Activated CD4-positive, alpha-beta memory T cell treated with anti-CD3 and anti-CD28 coated beads for 36 hours (primary cell): Measurements from ENCODE around the gene FSIP1. TPM values are rescaled to one million over a fixed set of nuclear protein-coding genes. Genes with fewer than 3 reads are reported as not detected.

Experiments
- CTCF ChIA-PET: fragments of 350-600 bp; sonication (Branson Sonifier 250); formaldehyde crosslinking; loops from one replicate; lab custom pipeline; 2021; ENCODE audit warnings: antibody characterized with exemption, inconsistent platforms; lab: Charles Lee
- POLR2A ChIA-PET: fragments of 350-600 bp; sonication (Branson Sonifier 250); formaldehyde crosslinking; loops from one replicate; lab custom pipeline; 2021; ENCODE audit warnings: antibody characterized with exemption; lab: Charles Lee
- DNase-seq: peaks from one replicate; pipeline ENCODE4 v3.0.0-alpha.2; 2020
- H3K27ac Mint-ChIP-seq: one replicate; pipeline ENCODE4 v1.8.0; 2021; ENCODE audit warnings: mixed read lengths
- H3K27me3 Mint-ChIP-seq: one replicate; pipeline ENCODE4 v1.8.0; 2021; ENCODE audit warnings: mixed read lengths
- H3K36me3 Mint-ChIP-seq: one replicate; pipeline ENCODE4 v1.8.0; 2021; ENCODE audit warnings: mixed read lengths
- H3K4me1 Mint-ChIP-seq: one replicate; pipeline ENCODE4 v1.8.0; 2021; ENCODE audit warnings: low read depth, mixed read lengths
- H3K4me3 Mint-ChIP-seq: one replicate; pipeline ENCODE4 v1.8.0; 2021; ENCODE audit warnings: mild to moderate bottlenecking, mixed read lengths
- H3K9me3 Mint-ChIP-seq: one replicate; pipeline ENCODE4 v1.8.0; 2021; ENCODE audit warnings: mixed read lengths
- intact Hi-C: fragments of 100-400 bp; cut with micrococcal nuclease; formaldehyde crosslinking; loops from one replicate; pipeline ENCODE4 v1.15.1; 2023
- total RNA-seq, 2 experiments: library from RNA; stranded (reverse); gene quantifications; one replicate each; pipeline ENCODE4 v1.2.3, GENCODE V29; 2021

The FSIP1 gene
- total RNA-seq, 2 experiments from 2014 or later, result 0.29 to 0.68 TPM

DNA sequence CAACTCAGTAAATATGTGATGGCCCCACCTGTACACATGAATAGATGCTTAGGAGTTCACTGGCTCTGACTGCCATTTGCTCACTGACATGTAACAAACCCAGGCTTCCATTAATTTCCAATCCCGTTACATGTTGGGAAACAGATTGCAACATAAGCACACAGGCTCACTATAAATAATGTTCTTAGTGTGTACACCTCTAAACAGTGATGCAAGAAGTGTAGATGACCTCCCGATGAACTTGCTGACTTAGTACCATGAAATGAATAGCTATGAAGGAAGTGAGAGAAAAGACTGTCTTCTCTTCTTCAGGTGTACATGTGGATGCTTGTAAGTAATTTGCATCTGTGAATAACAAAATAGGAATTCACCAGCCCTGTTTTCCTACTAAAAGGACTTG is 21.4 kb upstream of the FSIP1 start:
- intact Hi-C loops, result loop anchor here (5.0 kb wide), 1 partner anchor 73 kb away; no protein-coding TSS in a partner anchor
- Mint-ChIP-seq H3K4me3 (no peak overlapping the region), H3K27me3 (peaks cover 23% of the 10 kb centered on the region), H3K36me3 (no peaks in the 10 kb centered on the region), H3K27ac (no peak overlapping the region), H3K4me1 (no peaks in the 10 kb centered on the region), H3K9me3 (no peaks in the 10 kb centered on the region)
- DNase-seq, result no peak
- POLR2A ChIA-PET, result no interaction called here
- CTCF ChIA-PET, result interaction anchor here (1.0 to 2.6 kb wide), 2 partner anchors 15 to 69 kb away, joined by 3 to 7 read pairs; no protein-coding TSS in a partner anchor

DNA sequence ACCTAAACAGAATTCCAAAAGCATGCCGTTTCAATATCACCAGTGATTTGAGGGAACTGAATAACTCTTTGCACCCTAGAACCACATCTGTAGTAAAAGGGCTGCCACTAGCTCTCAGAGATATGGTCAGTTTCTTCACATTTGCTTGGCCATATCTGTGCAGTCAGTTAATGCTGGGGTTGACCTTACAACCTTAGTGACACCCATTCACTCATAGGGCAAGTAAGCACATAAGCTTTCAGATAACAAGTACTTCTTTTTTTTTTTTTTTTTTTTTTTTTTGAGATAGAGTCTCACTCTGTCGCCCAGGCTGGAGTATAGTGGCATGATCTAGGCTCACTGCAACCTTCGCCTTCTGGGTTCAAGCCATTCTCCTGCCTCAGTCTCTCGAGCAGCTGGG is 20.4 kb upstream of the FSIP1 start:
- Mint-ChIP-seq H3K27ac (no peak overlapping the region), H3K9me3 (no peaks in the 10 kb centered on the region), H3K4me3 (no peak overlapping the region), H3K27me3 (peaks cover 18% of the 10 kb centered on the region), H3K36me3 (no peaks in the 10 kb centered on the region), H3K4me1 (no peaks in the 10 kb centered on the region)
- no peak for DNase-seq
- intact Hi-C loops, result loop anchor here (5.0 kb wide), 1 partner anchor 74 kb away; no protein-coding TSS in a partner anchor
- ChIA-PET POLR2A (no interaction called here), CTCF (interaction anchor here (0.9 to 2.6 kb wide), 5 partner anchors 14 to 129 kb away, joined by 3 to 7 read pairs (median 3); no protein-coding TSS in a partner anchor)

DNA sequence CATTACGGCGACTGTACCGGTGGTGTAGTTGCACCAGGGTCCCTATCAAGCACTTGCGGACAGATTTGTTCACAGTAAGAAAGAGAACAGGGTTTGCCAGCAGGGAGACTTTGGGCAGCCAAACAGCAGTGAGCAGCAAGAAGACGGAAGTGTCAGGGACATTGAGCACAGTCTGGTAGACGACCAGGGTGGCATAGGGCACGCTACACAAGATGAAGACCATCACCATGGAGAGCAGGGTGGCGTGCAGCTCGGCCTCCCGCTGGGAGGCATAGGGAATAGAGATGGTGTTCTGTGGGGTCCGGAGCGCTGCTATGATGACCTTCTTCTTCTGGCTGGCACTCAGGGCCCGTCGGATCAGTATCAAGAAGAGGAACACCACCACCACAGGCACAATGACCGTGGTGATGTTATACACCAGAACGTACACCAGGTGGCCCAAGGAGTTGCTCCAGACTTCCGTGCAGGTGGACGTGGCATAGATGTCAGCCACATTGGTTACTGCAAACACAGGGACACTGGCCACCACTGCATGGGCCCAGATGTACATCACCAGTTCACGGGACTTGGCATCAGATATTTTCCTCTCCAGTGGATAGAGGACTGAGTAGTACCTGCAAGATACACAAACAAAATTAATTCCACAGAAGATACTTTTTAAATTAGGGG is 19.1 kb upstream of the FSIP1 start:
- intact Hi-C loops, result loop anchor here (5.0 kb wide), 1 partner anchor 76 kb away; no protein-coding TSS in a partner anchor
- Mint-ChIP-seq H3K4me3 (no peak overlapping the region), H3K9me3 (no peaks in the 10 kb centered on the region), H3K36me3 (no peaks in the 10 kb centered on the region), H3K27ac (no peak overlapping the region), H3K4me1 (no peaks in the 10 kb centered on the region), H3K27me3 (peaks cover 18% of the 10 kb centered on the region)
- DNase-seq, result peak; percentile 38
- ChIA-PET CTCF (interaction anchor here (0.9 to 2.6 kb wide), 2 partner anchors 13 to 73 kb away, joined by 6 to 7 read pairs; no protein-coding TSS in a partner anchor), POLR2A (no interaction called here)

DNA sequence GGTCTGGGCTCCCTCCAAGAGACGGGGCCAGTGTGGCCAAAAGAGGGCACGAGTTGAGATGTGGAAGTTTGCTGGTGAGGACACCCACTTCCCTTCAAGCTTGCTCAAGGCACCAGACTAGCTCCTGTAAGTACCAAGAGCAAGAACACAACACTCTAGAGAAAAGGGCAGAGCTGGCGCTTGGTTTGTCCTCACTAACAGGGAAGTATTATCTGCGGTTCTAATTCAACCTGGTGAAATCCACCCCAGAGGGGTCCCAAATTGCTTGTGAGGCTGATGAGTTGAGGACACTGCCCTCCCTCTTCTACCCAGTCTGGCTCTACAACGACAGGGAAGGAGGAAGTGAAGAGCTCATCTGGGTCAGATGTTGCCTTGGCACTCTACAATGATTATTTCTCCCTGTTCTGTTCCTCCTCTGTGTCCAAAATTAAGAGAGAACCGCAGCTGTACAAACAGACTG is 16.9 kb upstream of the FSIP1 start:
- no peak for DNase-seq
- H3K36me3 Mint-ChIP-seq, result no peaks in the 10 kb centered on the region
- H3K4me3 Mint-ChIP-seq, result no peak overlapping the region
- no peaks in the 10 kb centered on the region for H3K4me1 Mint-ChIP-seq
- H3K27me3 Mint-ChIP-seq, result peaks cover 23% of the 10 kb centered on the region
- CTCF ChIA-PET, result interaction anchor here (1.3 to 1.7 kb wide), 3 partner anchors 11 to 77 kb away, joined by 4 to 7 read pairs (median 6); no protein-coding TSS in a partner anchor
- no peaks in the 10 kb centered on the region for H3K9me3 Mint-ChIP-seq
- intact Hi-C loops, result loop anchor here (5.0 kb wide), 1 partner anchor 78 kb away; no protein-coding TSS in a partner anchor
- POLR2A ChIA-PET, result interaction anchor here (0.6 to 1.1 kb wide), 2 partner anchors 11 to 13 kb away, joined by 3 read pairs; no protein-coding TSS in a partner anchor
- H3K27ac Mint-ChIP-seq, result no peak overlapping the region

DNA sequence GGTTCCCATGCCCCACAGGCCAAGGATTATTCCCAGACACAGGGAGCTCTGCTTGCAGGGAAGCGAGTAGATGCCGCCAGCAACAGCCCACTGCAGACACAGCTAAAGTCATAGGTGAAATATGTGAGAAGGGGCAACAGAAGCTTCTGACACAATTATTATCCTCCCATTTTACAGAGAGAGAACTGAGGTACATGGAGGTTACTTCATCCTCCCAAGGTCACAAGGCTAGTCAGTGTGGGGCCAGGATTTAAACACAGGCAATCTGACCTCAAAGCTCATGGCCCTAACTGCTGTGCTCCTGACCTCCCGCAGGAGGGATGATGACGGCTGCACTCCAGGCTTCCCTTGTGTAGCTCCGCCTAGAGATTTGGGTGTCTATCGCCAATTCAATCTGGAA is 15.7 kb upstream of the FSIP1 start:
- no peak for DNase-seq
- Mint-ChIP-seq H3K36me3 (no peaks in the 10 kb centered on the region), H3K9me3 (no peaks in the 10 kb centered on the region), H3K27ac (no peak overlapping the region), H3K27me3 (peaks cover 29% of the 10 kb centered on the region), H3K4me3 (no peak overlapping the region), H3K4me1 (no peaks in the 10 kb centered on the region)
- CTCF ChIA-PET, result interaction anchor here (1.4 to 1.7 kb wide), 3 partner anchors 10 to 78 kb away, joined by 5 to 7 read pairs (median 6); no protein-coding TSS in a partner anchor
- intact Hi-C loops, result no loop called here
- POLR2A ChIA-PET, result interaction anchor here (1.0 kb wide), 1 partner anchor 10 kb away, joined by 3 read pairs; no protein-coding TSS in a partner anchor

DNA sequence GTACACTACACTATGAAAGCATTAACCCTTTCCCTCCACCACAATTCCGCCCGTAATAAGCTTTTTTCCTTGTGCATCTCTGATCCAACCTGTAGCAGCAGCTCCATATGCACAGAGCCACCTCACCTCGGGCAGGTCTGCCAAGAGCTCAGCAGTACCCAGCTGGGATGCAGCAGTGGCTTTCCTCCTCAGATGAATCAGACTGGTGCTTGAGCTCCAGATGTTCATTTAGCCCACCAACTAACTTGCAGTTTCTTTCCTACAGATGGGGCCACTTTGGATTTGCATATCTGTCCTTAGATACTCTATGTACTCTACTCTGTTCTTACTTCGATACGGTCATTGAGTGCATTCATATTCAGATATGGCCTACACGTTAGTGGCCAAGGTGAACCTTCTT is 14.8 kb upstream of the FSIP1 start:
- peaks cover 29% of the 10 kb centered on the region for H3K27me3 Mint-ChIP-seq
- intact Hi-C loops, result no loop called here
- no peak overlapping the region for H3K27ac Mint-ChIP-seq
- DNase-seq, result no peak
- no peaks in the 10 kb centered on the region for H3K9me3 Mint-ChIP-seq
- no peaks in the 10 kb centered on the region for H3K36me3 Mint-ChIP-seq
- H3K4me1 Mint-ChIP-seq, result no peaks in the 10 kb centered on the region
- ChIA-PET POLR2A (no interaction called here), CTCF (interaction anchor here (1.6 kb wide), 1 partner anchor 77 kb away, joined by 5 read pairs; no protein-coding TSS in a partner anchor)
- no peak overlapping the region for H3K4me3 Mint-ChIP-seq

DNA sequence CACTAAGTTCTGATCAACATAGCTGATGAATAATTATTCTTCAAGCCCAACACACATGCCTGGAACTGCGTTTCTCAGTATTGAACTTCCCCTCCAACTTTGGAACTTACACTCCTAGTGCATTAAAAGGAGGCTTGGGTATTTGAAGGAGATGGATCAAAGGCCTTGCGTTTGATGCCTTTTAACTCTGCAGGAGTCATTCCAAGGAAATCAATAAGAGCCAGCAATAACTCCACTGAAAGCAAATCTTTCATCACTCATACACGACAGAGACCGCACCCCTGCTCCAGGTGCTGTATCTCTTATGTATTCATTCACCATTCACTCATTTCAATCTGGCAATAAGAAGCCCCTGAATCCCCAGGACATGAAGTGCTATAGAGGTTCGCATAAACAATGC is 14.0 kb upstream of the FSIP1 start:
- ChIA-PET CTCF (no interaction called here), POLR2A (no interaction called here)
- Mint-ChIP-seq H3K4me3 (no peak overlapping the region), H3K27ac (no peak overlapping the region), H3K27me3 (peaks cover 26% of the 10 kb centered on the region), H3K9me3 (no peaks in the 10 kb centered on the region), H3K36me3 (no peaks in the 10 kb centered on the region), H3K4me1 (no peaks in the 10 kb centered on the region)
- no peak for DNase-seq
- intact Hi-C loops, result no loop called here

DNA sequence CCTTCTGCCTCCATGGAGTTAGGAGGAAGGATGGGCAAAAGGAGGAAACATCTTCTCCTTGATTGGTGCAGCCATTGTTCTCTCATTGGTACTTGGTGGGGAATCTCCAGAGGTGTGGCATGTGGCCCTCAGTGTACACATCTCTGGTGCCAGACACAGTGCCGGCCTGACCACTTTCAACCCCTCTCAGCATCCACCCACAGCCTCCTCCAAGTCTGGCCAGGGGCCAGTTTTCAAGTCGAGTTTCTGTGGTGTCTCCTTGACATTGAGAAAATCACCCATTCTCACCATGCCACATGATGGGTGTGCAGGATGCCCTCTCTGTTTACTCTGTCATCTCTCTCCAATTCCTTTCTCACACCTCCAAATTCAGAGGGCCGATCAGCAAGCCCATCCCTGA is 12.8 kb upstream of the FSIP1 start:
- H3K4me3 Mint-ChIP-seq, result no peak overlapping the region
- no peaks in the 10 kb centered on the region for H3K9me3 Mint-ChIP-seq
- H3K36me3 Mint-ChIP-seq, result no peaks in the 10 kb centered on the region
- ChIA-PET POLR2A (no interaction called here), CTCF (no interaction called here)
- H3K27ac Mint-ChIP-seq, result no peak overlapping the region
- H3K4me1 Mint-ChIP-seq, result no peaks in the 10 kb centered on the region
- H3K27me3 Mint-ChIP-seq, result peaks cover 20% of the 10 kb centered on the region
- DNase-seq, result no peak
- intact Hi-C loops, result no loop called here

DNA sequence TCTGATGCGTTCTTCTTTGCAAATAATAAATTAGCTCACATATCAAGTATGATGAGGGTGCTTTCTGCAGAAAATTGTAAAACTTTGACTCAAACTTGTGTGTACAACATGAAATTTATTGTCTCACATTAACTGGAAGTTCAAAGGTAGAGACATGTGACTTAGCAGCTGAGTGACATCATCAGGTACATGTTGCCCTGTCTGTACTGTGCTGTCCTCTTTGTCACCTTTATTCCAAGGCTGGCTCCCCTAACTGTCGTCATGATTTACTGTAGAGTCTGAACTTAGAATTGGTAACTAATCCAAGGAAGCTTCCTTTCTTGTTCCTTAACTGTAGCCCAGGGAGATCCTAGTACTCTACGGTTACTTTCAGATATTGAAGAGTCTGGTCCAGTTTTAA is 12.3 kb upstream of the FSIP1 start:
- intact Hi-C loops, result no loop called here
- H3K9me3 Mint-ChIP-seq, result no peaks in the 10 kb centered on the region
- no peaks in the 10 kb centered on the region for H3K36me3 Mint-ChIP-seq
- no peak for DNase-seq
- no peak overlapping the region for H3K4me3 Mint-ChIP-seq
- ChIA-PET CTCF (interaction anchor here (1.3 kb wide), 1 partner anchor 81 kb away, joined by 3 read pairs; no protein-coding TSS in a partner anchor), POLR2A (no interaction called here)
- no peaks in the 10 kb centered on the region for H3K4me1 Mint-ChIP-seq
- H3K27me3 Mint-ChIP-seq, result peaks cover 16% of the 10 kb centered on the region
- no peak overlapping the region for H3K27ac Mint-ChIP-seq

DNA sequence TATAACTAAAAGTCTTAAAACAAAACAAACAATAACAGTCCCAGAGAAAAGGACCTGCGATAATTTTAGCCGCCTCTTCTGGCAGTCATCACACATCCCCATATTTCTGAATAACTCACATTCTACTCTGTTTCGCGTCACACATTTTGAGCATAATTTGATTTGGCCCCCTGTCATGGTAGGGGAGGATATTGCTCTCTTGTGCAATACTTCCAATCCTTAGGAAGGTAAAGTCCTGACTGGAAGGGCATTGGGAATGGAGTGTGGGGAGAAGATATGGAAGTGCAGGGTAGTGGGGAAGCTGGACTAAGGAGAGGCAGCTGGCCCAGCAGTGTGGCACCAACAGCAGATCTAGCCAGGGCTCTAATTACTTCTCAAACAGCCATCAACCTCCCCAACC is 11.3 kb upstream of the FSIP1 start:
- Mint-ChIP-seq H3K36me3 (no peaks in the 10 kb centered on the region), H3K9me3 (no peaks in the 10 kb centered on the region), H3K27ac (no peak overlapping the region), H3K27me3 (peaks cover 16% of the 10 kb centered on the region), H3K4me1 (no peaks in the 10 kb centered on the region), H3K4me3 (no peak overlapping the region)
- ChIA-PET CTCF (interaction anchor here (1.3 kb wide), 1 partner anchor 82 kb away, joined by 3 read pairs; no protein-coding TSS in a partner anchor), POLR2A (no interaction called here)
- no peak for DNase-seq
- intact Hi-C loops, result no loop called here

DNA sequence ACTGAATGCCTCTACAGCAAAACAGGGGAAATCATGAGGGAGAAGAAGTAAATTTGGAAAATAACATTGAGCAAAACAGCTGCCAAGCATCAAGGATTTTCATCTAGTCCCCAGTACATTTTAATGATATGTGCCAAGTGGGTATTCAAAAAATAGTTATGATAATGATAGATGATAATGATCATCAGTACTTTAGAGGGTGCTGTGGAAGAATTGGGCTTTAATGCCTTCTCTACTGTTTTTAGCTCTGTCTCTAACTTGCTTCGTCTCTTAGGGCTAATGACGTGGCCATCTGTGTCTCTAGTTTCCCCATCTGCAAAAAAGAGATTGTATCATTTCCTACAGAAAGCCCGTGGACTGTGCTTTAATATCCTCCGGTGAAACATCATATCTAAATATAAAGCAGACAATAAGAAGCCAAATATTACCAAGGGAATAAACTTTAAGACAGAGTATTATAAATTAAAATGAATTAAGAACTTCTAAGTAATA is 10.2 kb upstream of the FSIP1 start:
- Mint-ChIP-seq H3K36me3 (no peaks in the 10 kb centered on the region), H3K4me3 (no peak overlapping the region), H3K4me1 (peaks cover 9% of the 10 kb centered on the region), H3K9me3 (no peaks in the 10 kb centered on the region), H3K27me3 (peaks cover 16% of the 10 kb centered on the region), H3K27ac (no peak overlapping the region)
- no peak for DNase-seq
- intact Hi-C loops, result no loop called here
- ChIA-PET POLR2A (interaction anchor here (0.9 kb wide), 1 partner anchor 565 kb away, joined by 3 read pairs; the partner anchor contains the start of gene DISP2), CTCF (no interaction called here)
